Activated CD4-positive, alpha-beta T cell treated with anti-CD3 and anti-CD28 coated beads, Interleukin-10, Interleukin-2, amounts not matched to agents 100 ng/mL and 50 ng/mL, durations not matched to agents 16 hours and 8 hours (primary cell): ENCODE data around the gene NLK.
"Not testable (repeated sequence)": the region's sequence is repeated elsewhere in the genome, so short reads cannot be mapped to it uniquely, and the experiment has no call there.

ENCODE experiments used
- DNase-seq: peaks from one replicate; pipeline ENCODE4 v3.0.0-alpha.2; 2020

The NLK gene

GRCh38 chr17:28206292-28206691 lies 163.8 kb downstream of the NLK start:
- DNase-seq = no peak

GRCh38 chr17:28211811-28212210 lies 169.3 kb downstream of the NLK start:
- no peak for DNase-seq

GRCh38 chr17:28213578-28213977 lies 171.1 kb downstream of the NLK start:
- not testable (repeated sequence) for DNase-seq

GRCh38 chr17:28216052-28216451 lies 173.6 kb downstream of the NLK start:
- DNase-seq = no peak

- DNase-seq = peak; percentile 37
Measured at GRCh38 chr17:28216528-28216927, 174.1 kb downstream of the NLK start.

GRCh38 chr17:28219771-28220170 lies 177.3 kb downstream of the NLK start:
- no peak for DNase-seq

- DNase-seq = no peak
Measured at GRCh38 chr17:28221751-28222414, 179.4 kb downstream of the NLK start.

- DNase-seq = no peak
Measured at GRCh38 chr17:28225271-28225670, 182.8 kb downstream of the NLK start.

GRCh38 chr17:28225867-28226266 lies 183.4 kb downstream of the NLK start:
- DNase-seq = no peak

- DNase-seq = no peak
Measured at GRCh38 chr17:28226563-28227315, 184.3 kb downstream of the NLK start.

GRCh38 chr17:28227316-28228108 lies 185.0 kb downstream of the NLK start:
- DNase-seq = peak; percentile 16

GRCh38 chr17:28228109-28228840 lies 185.8 kb downstream of the NLK start:
- peak; percentile 15 for DNase-seq

- DNase-seq = no peak
Measured at GRCh38 chr17:28228986-28229729, 186.7 kb downstream of the NLK start.

GRCh38 chr17:28230011-28230410 lies 187.5 kb downstream of the NLK start:
- peak; percentile 86 for DNase-seq

GRCh38 chr17:28230607-28231006 lies 188.1 kb downstream of the NLK start:
- DNase-seq = not testable (repeated sequence)

GRCh38 chr17:28231624-28232023 lies 189.1 kb downstream of the NLK start:
- not testable (repeated sequence) for DNase-seq

GRCh38 chr17:28232966-28233870 lies 190.7 kb downstream of the NLK start:
- peak; percentile 11 for DNase-seq

- not testable (repeated sequence) for DNase-seq
Measured at GRCh38 chr17:28233872-28234856, 191.7 kb downstream of the NLK start.

GRCh38 chr17:28235066-28235700 lies 192.7 kb downstream of the NLK start:
- not testable (repeated sequence) for DNase-seq
